HCT116 (cell line): ENCODE data around the gene GAB4.

Source experiments
- POLR2A ChIP-seq: IDR thresholded peaks from 2 replicates; pipeline ENCODE4 v1.7.0; 2011; ENCODE audit warnings: borderline replicate concordance; ENCODE audit not compliant: insufficient read depth, insufficient read length; ENCODE audit errors: extremely low read depth
- YY1 ChIP-seq: IDR thresholded peaks from 2 replicates; pipeline ENCODE4 v1.6.1; 2011; ENCODE audit warnings: low read length, low read depth, moderate library complexity, mild to moderate bottlenecking; ENCODE audit not compliant: insufficient replicate concordance; ENCODE audit errors: extremely low read depth
- TF ChIP-seq, protein P1 (sequence below): IDR thresholded peaks from 2 replicates; pipeline ENCODE4 v1.6.1; 2012
- TF ChIP-seq, protein P2 (sequence below), 3 experiments: fragments of 200-600 bp in 1 of 3; sonication (generic) in 1 of 3; IDR thresholded peaks in 2 of 3; conservative IDR thresholded peaks in 1 of 3; 2 replicates each; pipeline ENCODE4 v1.5.1; 2012 to 2017; ENCODE audit warnings: low read depth in 2 of 3, low read length in 2 of 3, antibody characterized with exemption in 1 of 3, borderline replicate concordance in 1 of 3, control low read depth in 1 of 3, mild to moderate bottlenecking in 1 of 3, mixed read lengths in 1 of 3, mixed run types in 1 of 3, moderate library complexity in 1 of 3; ENCODE audit not compliant: insufficient read depth in 1 of 3
- TF ChIP-seq, protein P3 (sequence below): IDR thresholded peaks from 2 replicates; pipeline ENCODE4 v1.6.1; 2012; ENCODE audit warnings: low read depth

DNA sequence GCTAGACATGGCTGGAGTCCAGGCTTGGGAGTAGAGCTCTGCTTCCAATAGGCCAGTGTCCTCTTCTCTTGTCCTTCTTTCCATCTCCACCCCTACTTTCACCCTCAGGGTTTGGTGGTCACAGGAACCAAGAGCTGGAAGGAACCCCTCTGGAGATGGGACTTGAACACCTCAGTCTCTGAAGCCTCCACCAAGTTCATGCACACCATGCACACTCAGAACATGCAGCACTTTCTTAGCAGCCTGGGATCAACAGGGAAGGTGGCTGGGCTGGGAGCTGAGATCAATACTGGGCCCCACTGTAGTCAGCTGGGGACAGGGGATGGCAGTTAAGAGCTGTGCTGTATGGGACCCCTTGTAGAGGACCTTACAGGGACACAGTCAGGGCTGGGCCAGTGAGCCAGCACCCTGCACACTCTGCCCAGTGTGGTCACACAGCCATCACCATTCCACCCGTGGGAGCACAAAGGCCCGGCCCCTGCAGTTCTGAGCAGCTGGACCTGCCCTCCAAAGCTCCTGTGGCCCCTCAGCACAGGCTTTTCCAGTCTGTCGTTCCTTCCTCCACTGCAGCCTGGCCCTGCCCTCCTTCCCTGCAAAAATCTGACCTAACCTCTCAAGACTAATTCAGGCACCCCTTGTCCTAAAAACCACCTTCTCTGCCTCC is 47.7 kb downstream of the GAB4 start:
- TF ChIP-seq, protein P1, sequence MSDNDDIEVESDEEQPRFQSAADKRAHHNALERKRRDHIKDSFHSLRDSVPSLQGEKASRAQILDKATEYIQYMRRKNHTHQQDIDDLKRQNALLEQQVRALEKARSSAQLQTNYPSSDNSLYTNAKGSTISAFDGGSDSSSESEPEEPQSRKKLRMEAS = no peak
- TF ChIP-seq POLR2A (no peak), YY1 (no peak)
- TF ChIP-seq, protein P2, sequence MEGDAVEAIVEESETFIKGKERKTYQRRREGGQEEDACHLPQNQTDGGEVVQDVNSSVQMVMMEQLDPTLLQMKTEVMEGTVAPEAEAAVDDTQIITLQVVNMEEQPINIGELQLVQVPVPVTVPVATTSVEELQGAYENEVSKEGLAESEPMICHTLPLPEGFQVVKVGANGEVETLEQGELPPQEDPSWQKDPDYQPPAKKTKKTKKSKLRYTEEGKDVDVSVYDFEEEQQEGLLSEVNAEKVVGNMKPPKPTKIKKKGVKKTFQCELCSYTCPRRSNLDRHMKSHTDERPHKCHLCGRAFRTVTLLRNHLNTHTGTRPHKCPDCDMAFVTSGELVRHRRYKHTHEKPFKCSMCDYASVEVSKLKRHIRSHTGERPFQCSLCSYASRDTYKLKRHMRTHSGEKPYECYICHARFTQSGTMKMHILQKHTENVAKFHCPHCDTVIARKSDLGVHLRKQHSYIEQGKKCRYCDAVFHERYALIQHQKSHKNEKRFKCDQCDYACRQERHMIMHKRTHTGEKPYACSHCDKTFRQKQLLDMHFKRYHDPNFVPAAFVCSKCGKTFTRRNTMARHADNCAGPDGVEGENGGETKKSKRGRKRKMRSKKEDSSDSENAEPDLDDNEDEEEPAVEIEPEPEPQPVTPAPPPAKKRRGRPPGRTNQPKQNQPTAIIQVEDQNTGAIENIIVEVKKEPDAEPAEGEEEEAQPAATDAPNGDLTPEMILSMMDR (IDR thresholded peaks at IDR 0.05 in 2 of 3, conservative IDR thresholded peaks at IDR 0.05 in 1 of 3; ENCODE audit: borderline replicate concordance in 1 of 3, insufficient read depth in 1 of 3, low read depth in 2 of 3, low read length in 2 of 3) = no peak
- TF ChIP-seq, protein P3, sequence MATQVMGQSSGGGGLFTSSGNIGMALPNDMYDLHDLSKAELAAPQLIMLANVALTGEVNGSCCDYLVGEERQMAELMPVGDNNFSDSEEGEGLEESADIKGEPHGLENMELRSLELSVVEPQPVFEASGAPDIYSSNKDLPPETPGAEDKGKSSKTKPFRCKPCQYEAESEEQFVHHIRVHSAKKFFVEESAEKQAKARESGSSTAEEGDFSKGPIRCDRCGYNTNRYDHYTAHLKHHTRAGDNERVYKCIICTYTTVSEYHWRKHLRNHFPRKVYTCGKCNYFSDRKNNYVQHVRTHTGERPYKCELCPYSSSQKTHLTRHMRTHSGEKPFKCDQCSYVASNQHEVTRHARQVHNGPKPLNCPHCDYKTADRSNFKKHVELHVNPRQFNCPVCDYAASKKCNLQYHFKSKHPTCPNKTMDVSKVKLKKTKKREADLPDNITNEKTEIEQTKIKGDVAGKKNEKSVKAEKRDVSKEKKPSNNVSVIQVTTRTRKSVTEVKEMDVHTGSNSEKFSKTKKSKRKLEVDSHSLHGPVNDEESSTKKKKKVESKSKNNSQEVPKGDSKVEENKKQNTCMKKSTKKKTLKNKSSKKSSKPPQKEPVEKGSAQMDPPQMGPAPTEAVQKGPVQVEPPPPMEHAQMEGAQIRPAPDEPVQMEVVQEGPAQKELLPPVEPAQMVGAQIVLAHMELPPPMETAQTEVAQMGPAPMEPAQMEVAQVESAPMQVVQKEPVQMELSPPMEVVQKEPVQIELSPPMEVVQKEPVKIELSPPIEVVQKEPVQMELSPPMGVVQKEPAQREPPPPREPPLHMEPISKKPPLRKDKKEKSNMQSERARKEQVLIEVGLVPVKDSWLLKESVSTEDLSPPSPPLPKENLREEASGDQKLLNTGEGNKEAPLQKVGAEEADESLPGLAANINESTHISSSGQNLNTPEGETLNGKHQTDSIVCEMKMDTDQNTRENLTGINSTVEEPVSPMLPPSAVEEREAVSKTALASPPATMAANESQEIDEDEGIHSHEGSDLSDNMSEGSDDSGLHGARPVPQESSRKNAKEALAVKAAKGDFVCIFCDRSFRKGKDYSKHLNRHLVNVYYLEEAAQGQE = no peak
